ENCODE results near the gene TDRD1. TPM values are rescaled to one million over a fixed set of nuclear protein-coding genes. Genes with fewer than 3 reads are reported as not detected.

TDRD1 gene
- total and polyA plus RNA-seq, 2 donors (not counting 3 experiments of a cell fraction or from before 2014, with no cell fraction given): not detected

DNA sequence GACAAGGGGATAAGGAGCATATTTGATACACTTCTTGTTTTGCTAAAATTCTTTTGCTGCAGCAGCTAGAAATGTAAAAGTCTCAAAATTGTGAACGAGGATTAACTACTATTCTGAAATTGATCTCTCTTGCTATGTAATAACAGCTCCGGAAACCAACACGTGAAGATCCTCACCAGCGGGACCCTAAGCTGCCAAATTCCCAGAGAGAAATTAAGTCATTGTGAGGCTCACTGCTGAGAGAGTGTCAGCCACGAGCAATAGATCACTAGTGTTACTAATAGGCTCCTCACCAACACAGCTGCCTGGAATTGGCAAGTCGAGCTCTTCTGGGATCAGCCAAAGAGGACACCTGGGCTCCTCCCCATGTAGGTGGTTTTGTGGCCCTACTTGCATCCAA, 54.3 kb downstream of the TDRD1 start:
- H3K79me2 ChIP-seq (ENCODE audit: control insufficient read depth, insufficient read depth, low read length): no peaks in the 10 kb centered on the region
- no peak overlapping the region for H2AFZ ChIP-seq (ENCODE audit: low read depth, low read length)
- no peaks in the 10 kb centered on the region for H3K4me1 ChIP-seq (ENCODE audit: control insufficient read depth, extremely low read depth, insufficient read depth, low read length)
- H3K9me1 ChIP-seq (replicated peaks; ENCODE audit: control insufficient read depth, extremely low read depth, insufficient read depth, low read length): no peaks in the 10 kb centered on the region
- no TSS peak for BruUV-seq (replicated peaks)
- H3K9ac ChIP-seq (replicated peaks; ENCODE audit: extremely low read depth, insufficient read depth, low read length): no peak overlapping the region
- no peak overlapping the region for H3K4me3 ChIP-seq (replicated peaks in 1 of 3; ENCODE audit: insufficient read depth in 1 of 3, low read depth in 1 of 3, low read length in 3 of 3)
- ChIA-PET CTCF (interaction anchor here (1.0 to 1.5 kb wide), 3 partner anchors 9 to 59 kb away, joined by 3 to 5 read pairs (median 3); partner anchors contain the start of gene CCDC186), POLR2A (no interaction called here)
- no peak overlapping the region for H3K4me2 ChIP-seq (ENCODE audit: insufficient read depth, low read length)
- H3K27me3 ChIP-seq (ENCODE audit: control insufficient read depth in 2 of 2, insufficient read depth in 2 of 2, low read length in 2 of 2): peaks cover 12 to 20% of the 10 kb centered on the region in 2 experiments
- intact Hi-C loops (cut with micrococcal nuclease): no loop called here
- H3K27ac ChIP-seq (ENCODE audit: insufficient read depth, low read depth, low read length): no peak overlapping the region
- no peaks in the 10 kb centered on the region for H4K20me1 ChIP-seq (replicated peaks; ENCODE audit: control insufficient read depth, extremely low read depth, insufficient read depth, low read length)
- TF ChIP-seq EZH2 (IDR thresholded peaks at IDR 0.05; ENCODE audit: borderline replicate concordance, low read depth, low read length, severe bottlenecking) (no peak), POLR2AphosphoS5 (IDR thresholded peaks at IDR 0.05; ENCODE audit: insufficient read depth, low read depth, low read length) (no peak), MYC (IDR thresholded peaks at IDR 0.05; ENCODE audit: low read depth, low read length) (no peak), CTCF (IDR thresholded peaks at IDR 0.05; ENCODE audit: extremely low read depth in 1 of 2, insufficient read depth in 1 of 2, low read depth in 1 of 2, low read length in 2 of 2) (no peak), GATA2 (IDR thresholded peaks at IDR 0.05; ENCODE audit: insufficient read depth, insufficient read length, low read depth, low read length) (no peak), JUN (IDR thresholded peaks at IDR 0.05; ENCODE audit: borderline replicate concordance, insufficient read depth, insufficient read length, low read depth) (no peak)
- no peak for FAIRE-seq
- no peak for DNase-seq (ENCODE audit: low read depth, low spot score)
- H3K9me3 ChIP-seq (replicated peaks; ENCODE audit: control insufficient read depth, insufficient read depth, low read length): no peaks in the 10 kb centered on the region
- dilution Hi-C loops (cut with MboI; ENCODE audit: extremely low pct_ligation_motif_present, low sequenced_read_pairs): no loop called here
- H3K36me3 ChIP-seq (ENCODE audit: control insufficient read depth in 2 of 2, extremely low read depth in 1 of 2, insufficient read depth in 2 of 2, low read length in 2 of 2): no peaks in the 10 kb centered on the region
